ENCODE results near the gene RBM7.
A peak's percentile ranks its signal among the peaks of the same experiment; 100 is the strongest.

The RBM7 gene

GRCh38 chr11:114397349-114397982 is 3.0 kb upstream of the RBM7 start:
- no peak for DNase-seq

- DNase-seq: no peak
Observed at GRCh38 chr11:114398303-114398920, 2.1 kb upstream of the RBM7 start.

- DNase-seq: peak; percentile 21 to 39
Observed at GRCh38 chr11:114399490-114400215, 813 bp upstream of the RBM7 start.

- no peak for DNase-seq
Observed at GRCh38 chr11:114400915-114401223, 403 bp downstream of the RBM7 start.

GRCh38 chr11:114401311-114401710 is 845 bp downstream of the RBM7 start:
- no peak for DNase-seq

- DNase-seq: no peak
Observed at GRCh38 chr11:114412946-114413345, 12.5 kb downstream of the RBM7 start.

- no peak for DNase-seq
Observed at GRCh38 chr11:114413958-114414357, 13.5 kb downstream of the RBM7 start.

- DNase-seq: no peak
Observed at GRCh38 chr11:114416441-114416961, 16.0 kb downstream of the RBM7 start.

- DNase-seq: no peak
Observed at GRCh38 chr11:114426280-114426679, 25.8 kb downstream of the RBM7 start.

- no peak for DNase-seq
Observed at GRCh38 chr11:114430290-114430689, 29.8 kb downstream of the RBM7 start.

- DNase-seq: no peak
Observed at GRCh38 chr11:114432893-114433292, 32.4 kb downstream of the RBM7 start.

- DNase-seq: no peak
Observed at GRCh38 chr11:114433376-114433775, 32.9 kb downstream of the RBM7 start.

- no peak for DNase-seq
Observed at GRCh38 chr11:114438303-114438702, 37.8 kb downstream of the RBM7 start.

- DNase-seq: peak; percentile 91 to 93
Observed at GRCh38 chr11:114439229-114440120, 39.0 kb downstream of the RBM7 start, which contains the start of gene REXO2. REXO2 (plus strand) TSS chr11:114439467; CDS start chr11:114439529, 62 bp downstream.

GRCh38 chr11:114440121-114440860 is 39.8 kb downstream of the RBM7 start:
- DNase-seq: no peak

GRCh38 chr11:114440971-114441763 is 40.7 kb downstream of the RBM7 start:
- DNase-seq: no peak

GRCh38 chr11:114441921-114442320 is 41.5 kb downstream of the RBM7 start:
- DNase-seq: no peak

- no peak for DNase-seq
Observed at GRCh38 chr11:114442536-114442935, 42.1 kb downstream of the RBM7 start.

- no peak for DNase-seq
Observed at GRCh38 chr11:114447444-114447843, 47.0 kb downstream of the RBM7 start.

- DNase-seq: no peak
Observed at GRCh38 chr11:114447892-114448291, 47.4 kb downstream of the RBM7 start.

- no peak for DNase-seq
Observed at GRCh38 chr11:114448749-114449482, 48.5 kb downstream of the RBM7 start.
